OCI-LY7 (cell line): Measurements from ENCODE around the gene PIK3AP1. TPM values are rescaled to one million over a fixed set of nuclear protein-coding genes. Genes with fewer than 3 reads are reported as not detected.

Experiments
- BruUV-seq: library from RNA; stranded (reverse); fragments of 400-500 nt; replicated peaks from 2 replicates; lab custom pipeline; 2021; lab: Mats Ljungman, UMichigan
- CTCF ChIA-PET: fragments of 300-600 bp; sonication (Branson Sonifier 250); formaldehyde crosslinking; loops from one replicate; lab custom pipeline; 2022; ENCODE audit warnings: antibody characterized with exemption; ENCODE audit not compliant: unreplicated experiment; lab: Charles Lee
- POLR2A ChIA-PET: fragments of 300-600 bp; sonication (Branson Sonifier 250); formaldehyde crosslinking; loops from one replicate; lab custom pipeline; 2022; ENCODE audit warnings: antibody characterized with exemption; lab: Charles Lee
- DNase-seq: peaks from one replicate; pipeline ENCODE4 v3.0.0-alpha.2; 2015; ENCODE audit warnings: low spot score
- H2AFZ ChIP-seq: fragments of 200-600 bp; sonication (generic), shearing (Covaris generic); 2 replicates; pipeline ENCODE4 v1.6.1; 2014; ENCODE audit warnings: mild to moderate bottlenecking, antibody characterized with exemption, low read length, moderate library complexity
- H3K27ac ChIP-seq: fragments of 200-600 bp; sonication (generic); 2 replicates; pipeline ENCODE4 v1.5.1; 2014; ENCODE audit warnings: mixed run types, low read depth, mild to moderate bottlenecking, moderate library complexity, low read length, inconsistent platforms; ENCODE audit not compliant: poor library complexity, severe bottlenecking
- H3K36me3 ChIP-seq: fragments of 200-600 bp; sonication (generic); 2 replicates; pipeline ENCODE4 v1.6.1; 2014; ENCODE audit warnings: mild to moderate bottlenecking, antibody characterized with exemption, low read length, moderate library complexity, mixed read lengths; ENCODE audit not compliant: insufficient read depth
- H3K4me1 ChIP-seq: fragments of 200-600 bp; sonication (generic); 2 replicates; pipeline ENCODE4 v1.5.1; 2014; ENCODE audit warnings: mild to moderate bottlenecking, low read length; ENCODE audit not compliant: insufficient read depth, poor library complexity, severe bottlenecking
- H3K4me2 ChIP-seq: fragments of 200-600 bp; sonication (generic); 2 replicates; pipeline ENCODE4 v1.6.1; 2014; ENCODE audit warnings: mild to moderate bottlenecking, low read length
- H3K4me3 ChIP-seq: fragments of 200-600 bp; sonication (generic); 2 replicates; pipeline ENCODE4 v1.5.1; 2014; ENCODE audit warnings: mild to moderate bottlenecking, low read depth, low read length; ENCODE audit not compliant: poor library complexity, severe bottlenecking
- H3K79me2 ChIP-seq: fragments of 200-600 bp; sonication (generic); 2 replicates; pipeline ENCODE4 v1.6.1; 2016; ENCODE audit warnings: low read depth, mild to moderate bottlenecking, low read length, moderate library complexity, mixed read lengths; ENCODE audit not compliant: insufficient read depth
- H3K9me2 ChIP-seq: fragments of 200-600 bp; sonication (generic); 2 replicates; pipeline ENCODE4 v1.6.1; 2016; ENCODE audit warnings: mild to moderate bottlenecking, low read length, mixed read lengths; ENCODE audit not compliant: insufficient read depth
- H3K9me3 ChIP-seq: fragments of 200-600 bp; sonication (generic); 2 replicates; pipeline ENCODE4 v1.6.1; 2014; ENCODE audit warnings: mild to moderate bottlenecking, mixed run types, low read length, mixed read lengths
- H4K20me1 ChIP-seq: fragments of 200-600 bp; sonication (generic); 2 replicates; pipeline ENCODE4 v1.6.1; 2014; ENCODE audit warnings: mild to moderate bottlenecking, antibody characterized with exemption, low read length, moderate library complexity, mixed read lengths; ENCODE audit not compliant: insufficient read depth
- EZH2phosphoT487 ChIP-seq: fragments of 200-600 bp; sonication (generic); IDR thresholded peaks from 2 replicates; pipeline ENCODE4 v1.6.1; 2018; ENCODE audit warnings: low read depth, borderline replicate concordance, mild to moderate bottlenecking, mixed run types, antibody characterized with exemption, low read length, moderate library complexity, mixed read lengths
- intact Hi-C: fragments of 100-400 bp; cut with micrococcal nuclease; formaldehyde crosslinking; loops from one replicate; pipeline ENCODE4 v1.10.0; 2022; ENCODE audit not compliant: unreplicated experiment
- total RNA-seq, 2 experiments: library from RNA; depleted of rRNA in 1 of 2; stranded (reverse); fragments of >200 nt in 1 of 2; shearing (Covaris generic) in 1 of 2; gene quantifications; 2 replicates each; pipeline ENCODE4 v1.2.3, GENCODE V29; 2014 to 2022
- TF ChIP-seq, protein P1 (sequence below): fragments of 200-600 bp; sonication (generic); conservative IDR thresholded peaks from 2 replicates; pipeline ENCODE4 v1.5.1; 2014; ENCODE audit warnings: mild to moderate bottlenecking, antibody characterized with exemption, low read length, moderate library complexity, mixed read lengths

PIK3AP1 gene
- total RNA-seq, 2 experiments from 2014 or later, result 132 to 140 TPM

- Histone ChIP-seq H2AFZ (no peak overlapping the region), H3K79me2 (peaks cover 84% of the 10 kb centered on the region), H3K36me3 (peaks cover 84% of the 10 kb centered on the region), H3K4me2 (no peak overlapping the region), H4K20me1 (peaks cover 18% of the 10 kb centered on the region), H3K27ac (no peak overlapping the region), H3K4me1 (peaks cover 30% of the 10 kb centered on the region), H3K9me3 (peaks cover 10% of the 10 kb centered on the region), H3K4me3 (no peak overlapping the region), H3K9me2 (no peaks in the 10 kb centered on the region)
- no TSS peak for BruUV-seq
- CTCF ChIA-PET, result no interaction called here
- POLR2A ChIA-PET, result interaction anchor here (0.7 kb wide), 1 partner anchor 92 kb away, joined by 3 read pairs; no protein-coding TSS in a partner anchor
- no peak for TF ChIP-seq EZH2phosphoT487
- TF ChIP-seq, protein P1, sequence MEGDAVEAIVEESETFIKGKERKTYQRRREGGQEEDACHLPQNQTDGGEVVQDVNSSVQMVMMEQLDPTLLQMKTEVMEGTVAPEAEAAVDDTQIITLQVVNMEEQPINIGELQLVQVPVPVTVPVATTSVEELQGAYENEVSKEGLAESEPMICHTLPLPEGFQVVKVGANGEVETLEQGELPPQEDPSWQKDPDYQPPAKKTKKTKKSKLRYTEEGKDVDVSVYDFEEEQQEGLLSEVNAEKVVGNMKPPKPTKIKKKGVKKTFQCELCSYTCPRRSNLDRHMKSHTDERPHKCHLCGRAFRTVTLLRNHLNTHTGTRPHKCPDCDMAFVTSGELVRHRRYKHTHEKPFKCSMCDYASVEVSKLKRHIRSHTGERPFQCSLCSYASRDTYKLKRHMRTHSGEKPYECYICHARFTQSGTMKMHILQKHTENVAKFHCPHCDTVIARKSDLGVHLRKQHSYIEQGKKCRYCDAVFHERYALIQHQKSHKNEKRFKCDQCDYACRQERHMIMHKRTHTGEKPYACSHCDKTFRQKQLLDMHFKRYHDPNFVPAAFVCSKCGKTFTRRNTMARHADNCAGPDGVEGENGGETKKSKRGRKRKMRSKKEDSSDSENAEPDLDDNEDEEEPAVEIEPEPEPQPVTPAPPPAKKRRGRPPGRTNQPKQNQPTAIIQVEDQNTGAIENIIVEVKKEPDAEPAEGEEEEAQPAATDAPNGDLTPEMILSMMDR, result no peak
- DNase-seq, result no peak
- intact Hi-C loops, result no loop called here
Observed at GRCh38 chr10:96657385-96657784, 62.9 kb downstream of the PIK3AP1 start.

- H3K4me3 ChIP-seq, result no peak overlapping the region
- no peak for DNase-seq
- H3K4me1 ChIP-seq, result peaks cover 36% of the 10 kb centered on the region
- H3K4me2 ChIP-seq, result no peak overlapping the region
- H3K9me2 ChIP-seq, result no peaks in the 10 kb centered on the region
- no TSS peak for BruUV-seq
- ChIA-PET POLR2A (interaction anchor here (0.7 kb wide), 1 partner anchor 93 kb away, joined by 3 read pairs; no protein-coding TSS in a partner anchor), CTCF (no interaction called here)
- TF ChIP-seq, protein P1, result no peak
- no peak for TF ChIP-seq EZH2phosphoT487
- H3K79me2 ChIP-seq, result peaks cover 80% of the 10 kb centered on the region
- intact Hi-C loops, result no loop called here
- H3K9me3 ChIP-seq, result peaks cover 10% of the 10 kb centered on the region
- H4K20me1 ChIP-seq, result peaks cover 18% of the 10 kb centered on the region
- H3K36me3 ChIP-seq, result peaks cover 89% of the 10 kb centered on the region
- H3K27ac ChIP-seq, result no peak overlapping the region
- H2AFZ ChIP-seq, result no peak overlapping the region
Observed at GRCh38 chr10:96656839-96657238, 63.5 kb downstream of the PIK3AP1 start.

DNA sequence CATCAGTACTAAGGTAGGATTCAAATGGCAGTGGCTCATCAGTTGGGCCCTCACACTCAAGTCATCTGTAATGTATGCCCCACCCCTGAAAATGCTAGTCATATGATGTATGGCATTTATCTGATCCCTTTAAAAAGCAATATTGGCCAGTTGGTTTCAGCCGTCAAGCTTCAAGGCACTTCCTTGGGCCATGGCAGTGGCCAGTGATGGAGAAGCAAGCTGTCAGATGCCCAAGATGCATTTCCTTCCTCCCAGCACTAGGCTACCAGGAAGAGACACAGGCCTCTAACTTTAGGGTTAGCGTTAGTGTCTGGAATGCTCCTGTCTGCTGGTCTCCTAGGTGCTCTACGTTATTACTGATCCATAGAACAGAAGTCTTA, 64.1 kb downstream of the PIK3AP1 start:
- Histone ChIP-seq H4K20me1 (peaks cover 18% of the 10 kb centered on the region), H3K9me3 (peaks cover 10% of the 10 kb centered on the region), H3K79me2 (peaks cover 76% of the 10 kb centered on the region), H2AFZ (no peak overlapping the region), H3K4me1 (peaks cover 40% of the 10 kb centered on the region), H3K4me2 (no peak overlapping the region), H3K36me3 (peaks cover 90% of the 10 kb centered on the region), H3K9me2 (no peaks in the 10 kb centered on the region), H3K27ac (no peak overlapping the region), H3K4me3 (no peak overlapping the region)
- TF ChIP-seq, protein P1, result no peak
- TF ChIP-seq EZH2phosphoT487, result no peak
- ChIA-PET POLR2A (no interaction called here), CTCF (no interaction called here)
- intact Hi-C loops, result no loop called here
- no TSS peak for BruUV-seq
- DNase-seq, result no peak
